Tibial nerve (tissue), 4 donors: ENCODE data around the gene PXDN.

ENCODE experiments used
- EP300 ChIP-seq, 2 donors: sonication (generic); formaldehyde crosslinking; IDR thresholded peaks; one replicate each; pipeline ENCODE4 v1.6.1; 2017; ENCODE audit warnings: antibody characterized with exemption in 2 of 2, mild to moderate bottlenecking in 1 of 2
- POLR2A ChIP-seq, 2 donors: fragments of 450-650 bp; IDR thresholded peaks; one replicate each; pipeline ENCODE4 v1.6.1; 2017; ENCODE audit warnings: antibody characterized with exemption in 2 of 2, mild to moderate bottlenecking in 2 of 2, moderate library complexity in 2 of 2
- TF ChIP-seq, protein P1 (sequence below), 5 experiments: fragments of 200-600 bp in 3 of 5; fragments of 450-650 bp in 2 of 5; sonication (generic) in 3 of 5; IDR thresholded peaks; one replicate each; pipeline ENCODE4 v1.5.1; 2016 to 2019; ENCODE audit warnings: antibody characterized with exemption in 5 of 5, mild to moderate bottlenecking in 3 of 5, moderate library complexity in 2 of 5

DNA sequence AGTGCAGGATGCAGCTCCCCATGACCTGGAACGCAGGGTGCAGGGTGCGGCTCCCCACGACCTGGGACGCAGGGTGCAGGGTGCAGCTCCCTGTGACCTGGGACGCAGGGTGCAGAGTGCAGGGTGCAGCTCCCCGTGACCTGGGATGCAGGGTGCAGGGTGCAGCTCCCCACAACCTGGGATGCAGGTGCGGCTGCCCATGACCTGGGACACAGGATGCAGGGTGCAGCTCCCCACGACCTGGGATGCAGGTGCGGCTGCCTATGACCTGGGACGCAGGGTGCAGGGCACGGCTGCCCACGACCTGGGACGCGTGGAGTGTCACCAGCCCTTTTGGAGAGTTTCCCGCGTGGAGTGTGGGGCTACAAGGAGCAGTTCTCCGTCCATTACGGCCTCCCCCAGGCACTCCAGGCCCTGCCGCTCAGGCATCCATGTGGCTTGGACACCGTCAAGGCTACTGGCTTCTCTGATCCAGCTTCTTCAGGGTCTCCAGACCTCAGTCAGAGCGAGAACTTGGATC is 38.7 kb downstream of the PXDN start:
- TF ChIP-seq, protein P1, sequence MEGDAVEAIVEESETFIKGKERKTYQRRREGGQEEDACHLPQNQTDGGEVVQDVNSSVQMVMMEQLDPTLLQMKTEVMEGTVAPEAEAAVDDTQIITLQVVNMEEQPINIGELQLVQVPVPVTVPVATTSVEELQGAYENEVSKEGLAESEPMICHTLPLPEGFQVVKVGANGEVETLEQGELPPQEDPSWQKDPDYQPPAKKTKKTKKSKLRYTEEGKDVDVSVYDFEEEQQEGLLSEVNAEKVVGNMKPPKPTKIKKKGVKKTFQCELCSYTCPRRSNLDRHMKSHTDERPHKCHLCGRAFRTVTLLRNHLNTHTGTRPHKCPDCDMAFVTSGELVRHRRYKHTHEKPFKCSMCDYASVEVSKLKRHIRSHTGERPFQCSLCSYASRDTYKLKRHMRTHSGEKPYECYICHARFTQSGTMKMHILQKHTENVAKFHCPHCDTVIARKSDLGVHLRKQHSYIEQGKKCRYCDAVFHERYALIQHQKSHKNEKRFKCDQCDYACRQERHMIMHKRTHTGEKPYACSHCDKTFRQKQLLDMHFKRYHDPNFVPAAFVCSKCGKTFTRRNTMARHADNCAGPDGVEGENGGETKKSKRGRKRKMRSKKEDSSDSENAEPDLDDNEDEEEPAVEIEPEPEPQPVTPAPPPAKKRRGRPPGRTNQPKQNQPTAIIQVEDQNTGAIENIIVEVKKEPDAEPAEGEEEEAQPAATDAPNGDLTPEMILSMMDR (IDR thresholded peaks at IDR 0.05) = no peak
- TF ChIP-seq POLR2A (IDR thresholded peaks at IDR 0.05) (no peak), EP300 (IDR thresholded peaks at IDR 0.05) (no peak)
